Neural progenitor cell (in vitro differentiated cells): ENCODE measurements around the gene P3H2. TPM values are rescaled to one million over a fixed set of nuclear protein-coding genes. Genes with fewer than 3 reads are reported as not detected.

ENCODE experiments used
- DNase-seq: peaks from one replicate; pipeline ENCODE4 v3.0.0-alpha.2; 2016; ENCODE audit warnings: low spot score
- H2AFZ ChIP-seq: fragments of 200-600 bp; sonication (generic); replicated peaks from 2 replicates; pipeline ENCODE4 v1.6.1; 2016; ENCODE audit warnings: antibody characterized with exemption
- H3F3A ChIP-seq: fragments of 200-600 bp; sonication (generic); 2 replicates; pipeline ENCODE4 v1.6.1; 2016; ENCODE audit warnings: antibody characterized with exemption, low read depth
- H3K27ac ChIP-seq: fragments of 200-600 bp; sonication (generic); 2 replicates; pipeline ENCODE4 v1.5.1; 2016; ENCODE audit warnings: mild to moderate bottlenecking
- H3K27me3 ChIP-seq: fragments of 200-600 bp; sonication (generic); 2 replicates; pipeline ENCODE4 v1.6.1; 2016; ENCODE audit warnings: mild to moderate bottlenecking, moderate library complexity
- H3K36me3 ChIP-seq: fragments of 200-600 bp; sonication (generic); 2 replicates; pipeline ENCODE4 v1.5.1; 2016
- H3K4me1 ChIP-seq: fragments of 200-600 bp; sonication (generic); 2 replicates; pipeline ENCODE4 v1.6.1; 2016; ENCODE audit warnings: mixed run types
- H3K4me2 ChIP-seq: fragments of 200-600 bp; sonication (generic); 2 replicates; pipeline ENCODE4 v1.6.1; 2016
- H3K4me3 ChIP-seq: fragments of 200-600 bp; sonication (generic); 2 replicates; pipeline ENCODE4 v1.5.1; 2016
- H3K79me2 ChIP-seq: fragments of 200-600 bp; sonication (generic); 2 replicates; pipeline ENCODE4 v1.6.1; 2016; ENCODE audit warnings: low read depth
- H3K9ac ChIP-seq: fragments of 200-600 bp; sonication (generic); 2 replicates; pipeline ENCODE4 v1.6.1; 2016
- H3K9me3 ChIP-seq: fragments of 200-600 bp; sonication (generic); 2 replicates; pipeline ENCODE4 v1.5.1; 2016; ENCODE audit warnings: low read depth
- H4K20me1 ChIP-seq: fragments of 200-600 bp; sonication (generic); 2 replicates; pipeline ENCODE4 v1.6.1; 2016; ENCODE audit warnings: low read depth
- H3K27ac Mint-ChIP-seq: 3 replicates; pipeline ENCODE4 v1.8.0; 2021; ENCODE audit warnings: mixed read lengths
- H3K27me3 Mint-ChIP-seq: 2 replicates; pipeline ENCODE4 v1.8.0; 2022; ENCODE audit warnings: low read depth, mild to moderate bottlenecking, inconsistent platforms, moderate library complexity, mixed read lengths; ENCODE audit not compliant: insufficient read depth
- H3K36me3 Mint-ChIP-seq: 3 replicates; pipeline ENCODE4 v1.8.0; 2021; ENCODE audit warnings: mixed read lengths
- H3K4me1 Mint-ChIP-seq: 3 replicates; pipeline ENCODE4 v1.8.0; 2021; ENCODE audit warnings: mixed read lengths
- H3K4me3 Mint-ChIP-seq: 3 replicates; pipeline ENCODE4 v1.8.0; 2021; ENCODE audit warnings: mild to moderate bottlenecking, moderate library complexity, mixed read lengths
- H3K9me3 Mint-ChIP-seq: 3 replicates; pipeline ENCODE4 v1.8.0; 2020; ENCODE audit warnings: mixed read lengths
- CTCF ChIP-seq: fragments of 200-600 bp; sonication (generic); IDR thresholded peaks from 2 replicates; pipeline ENCODE4 v1.5.1; 2017; ENCODE audit warnings: antibody characterized with exemption, mild to moderate bottlenecking
- EZH2 ChIP-seq: fragments of 200-600 bp; sonication (generic); IDR thresholded peaks from 2 replicates; pipeline ENCODE4 v1.6.1; 2017; ENCODE audit warnings: antibody characterized with exemption, mild to moderate bottlenecking, moderate library complexity
- EZH2phosphoT487 ChIP-seq: fragments of 200-600 bp; sonication (generic); IDR thresholded peaks from 2 replicates; pipeline ENCODE4 v1.6.1; 2017; ENCODE audit warnings: antibody characterized with exemption
- total RNA-seq: library from RNA; depleted of rRNA; stranded (reverse); fragments of >200 nt; gene quantifications from 2 replicates; pipeline ENCODE4 v1.2.3, GENCODE V29; 2015; ENCODE audit warnings: low replicate concordance

The P3H2 gene
- total RNA-seq, 1 donor from 2014 or later, result 21.4 TPM

GRCh38 chr3:190105876-190106275, 14.8 kb downstream of the P3H2 start:
- no peak overlapping the region for H3K27ac Mint-ChIP-seq
- TF ChIP-seq EZH2 (no peak), EZH2phosphoT487 (no peak), CTCF (no peak)
- H2AFZ ChIP-seq, result no peak overlapping the region
- no peaks in the 10 kb centered on the region for H3K9me3 Mint-ChIP-seq
- H3K4me2 ChIP-seq, result no peak overlapping the region
- H3K9me3 ChIP-seq, result no peaks in the 10 kb centered on the region
- no peaks in the 10 kb centered on the region for H4K20me1 ChIP-seq
- H3K27me3 ChIP-seq, result no peaks in the 10 kb centered on the region
- no peaks in the 10 kb centered on the region for H3K79me2 ChIP-seq
- H3F3A ChIP-seq, result peaks cover 9% of the 10 kb centered on the region
- peaks cover 31% of the 10 kb centered on the region for H3K4me1 ChIP-seq
- DNase-seq, result no peak
- no peak overlapping the region for H3K4me3 Mint-ChIP-seq
- H3K4me3 ChIP-seq, result no peak overlapping the region
- no peaks in the 10 kb centered on the region for H3K36me3 Mint-ChIP-seq
- H3K27me3 Mint-ChIP-seq, result no peaks in the 10 kb centered on the region
- no peak overlapping the region for H3K27ac ChIP-seq
- H3K9ac ChIP-seq, result no peak overlapping the region
- H3K4me1 Mint-ChIP-seq, result peaks cover 44% of the 10 kb centered on the region
- no peaks in the 10 kb centered on the region for H3K36me3 ChIP-seq

- H3K79me2 ChIP-seq, result no peaks in the 10 kb centered on the region
- DNase-seq, result peak; percentile 27
- H3K27me3 ChIP-seq, result no peaks in the 10 kb centered on the region
- Mint-ChIP-seq H3K4me1 (peaks cover 56% of the 10 kb centered on the region), H3K36me3 (no peaks in the 10 kb centered on the region), H3K9me3 (no peaks in the 10 kb centered on the region), H3K27me3 (no peaks in the 10 kb centered on the region), H3K4me3 (peak overlapping the region; percentile 7), H3K27ac (peak overlapping the region; percentile 98)
- no peaks in the 10 kb centered on the region for H3K9me3 ChIP-seq
- no peak overlapping the region for H3K4me3 ChIP-seq
- H3K27ac ChIP-seq, result peak overlapping the region; percentile 65
- H3K4me1 ChIP-seq, result peaks cover 41% of the 10 kb centered on the region
- no peak overlapping the region for H3K9ac ChIP-seq
- peak overlapping the region; percentile 70 for H3K4me2 ChIP-seq
- H2AFZ ChIP-seq, result no peak overlapping the region
- no peaks in the 10 kb centered on the region for H3K36me3 ChIP-seq
- TF ChIP-seq CTCF (no peak), EZH2phosphoT487 (no peak), EZH2 (no peak)
- peaks cover 9% of the 10 kb centered on the region for H3F3A ChIP-seq
- H4K20me1 ChIP-seq, result no peaks in the 10 kb centered on the region
These were observed 19.2 kb downstream of the P3H2 start for GRCh38 chr3:190101320-190102011.

- Mint-ChIP-seq H3K9me3 (peaks cover 2% of the 10 kb centered on the region), H3K4me3 (no peak overlapping the region), H3K27ac (no peak overlapping the region), H3K4me1 (peaks cover 60% of the 10 kb centered on the region), H3K27me3 (peaks cover 2% of the 10 kb centered on the region), H3K36me3 (peaks cover 4% of the 10 kb centered on the region)
- Histone ChIP-seq H3K27me3 (no peaks in the 10 kb centered on the region), H4K20me1 (no peaks in the 10 kb centered on the region), H3K36me3 (no peaks in the 10 kb centered on the region), H3K9me3 (no peaks in the 10 kb centered on the region), H2AFZ (no peak overlapping the region), H3K4me1 (peaks cover 41% of the 10 kb centered on the region), H3K9ac (no peak overlapping the region), H3K79me2 (no peaks in the 10 kb centered on the region), H3K4me3 (no peak overlapping the region), H3K4me2 (no peak overlapping the region), H3K27ac (no peak overlapping the region), H3F3A (peaks cover 9% of the 10 kb centered on the region)
- TF ChIP-seq CTCF, result no peak
- no peak for TF ChIP-seq EZH2phosphoT487
- TF ChIP-seq EZH2, result no peak
- DNase-seq, result no peak
These were observed 21.6 kb downstream of the P3H2 start for GRCh38 chr3:190099099-190099498.
